Measurements from ENCODE around the gene TMC4. TPM values are rescaled to one million over a fixed set of nuclear protein-coding genes. Genes with fewer than 3 reads are reported as not detected.

The TMC4 gene
- total and polyA plus RNA-seq, 4 donors, result 0.23 to 2.4 (median 1.4) TPM

- TF ChIP-seq HNF4G (IDR thresholded peaks at IDR 0.05), result no peak
- TF ChIP-seq SP1 (IDR thresholded peaks at IDR 0.05), result no peak
- TF ChIP-seq FOXA1 (IDR thresholded peaks at IDR 0.05), result no peak
- TF ChIP-seq JUND (IDR thresholded peaks at IDR 0.05), result no peak
- no peak for TF ChIP-seq MAX (IDR thresholded peaks at IDR 0.05)
- no peak for TF ChIP-seq EGR1 (IDR thresholded peaks at IDR 0.05; ENCODE audit: low read depth in 2 of 2)
- TF ChIP-seq NR2F2 (IDR thresholded peaks at IDR 0.05), result no peak
- TF ChIP-seq RXRA (IDR thresholded peaks at IDR 0.05), result no peak
- TF ChIP-seq REST (IDR thresholded peaks at IDR 0.05), result no peak
- TF ChIP-seq, protein P1, sequence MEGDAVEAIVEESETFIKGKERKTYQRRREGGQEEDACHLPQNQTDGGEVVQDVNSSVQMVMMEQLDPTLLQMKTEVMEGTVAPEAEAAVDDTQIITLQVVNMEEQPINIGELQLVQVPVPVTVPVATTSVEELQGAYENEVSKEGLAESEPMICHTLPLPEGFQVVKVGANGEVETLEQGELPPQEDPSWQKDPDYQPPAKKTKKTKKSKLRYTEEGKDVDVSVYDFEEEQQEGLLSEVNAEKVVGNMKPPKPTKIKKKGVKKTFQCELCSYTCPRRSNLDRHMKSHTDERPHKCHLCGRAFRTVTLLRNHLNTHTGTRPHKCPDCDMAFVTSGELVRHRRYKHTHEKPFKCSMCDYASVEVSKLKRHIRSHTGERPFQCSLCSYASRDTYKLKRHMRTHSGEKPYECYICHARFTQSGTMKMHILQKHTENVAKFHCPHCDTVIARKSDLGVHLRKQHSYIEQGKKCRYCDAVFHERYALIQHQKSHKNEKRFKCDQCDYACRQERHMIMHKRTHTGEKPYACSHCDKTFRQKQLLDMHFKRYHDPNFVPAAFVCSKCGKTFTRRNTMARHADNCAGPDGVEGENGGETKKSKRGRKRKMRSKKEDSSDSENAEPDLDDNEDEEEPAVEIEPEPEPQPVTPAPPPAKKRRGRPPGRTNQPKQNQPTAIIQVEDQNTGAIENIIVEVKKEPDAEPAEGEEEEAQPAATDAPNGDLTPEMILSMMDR (IDR thresholded peaks at IDR 0.05; ENCODE audit: low read depth, low read length, missing input control), result no peak
- no peak for DNase-seq (ENCODE audit: low spot score)
- peak overlapping the region; percentile 33 to 49 for H3K27ac ChIP-seq (ENCODE audit: low read depth in 1 of 2, low read length in 2 of 2)
- 4% methylated on average over 30 of the region's 30 CpGs for WGBS
- peak overlapping the region; percentile 41 to 69 (median 68) for H3K4me3 ChIP-seq (ENCODE audit: low read depth in 1 of 3, low read length in 3 of 3)
- H3K9ac ChIP-seq (ENCODE audit: low read depth in 1 of 2, low read length in 2 of 2), result peak overlapping the region in 1 of 2 donors; percentile 33
- H3K36me3 ChIP-seq (ENCODE audit: control insufficient read depth in 4 of 4, insufficient read depth in 3 of 4, low read depth in 1 of 4, low read length in 3 of 4), result peaks cover 0 to 8% (median 4%) of the 10 kb centered on the region in 4 donors
- H3K9me3 ChIP-seq (ENCODE audit: control insufficient read depth in 4 of 4, low read length in 3 of 4), result no peaks in the 10 kb centered on the region
- H3K27me3 ChIP-seq (ENCODE audit: control insufficient read depth in 4 of 4, insufficient read depth in 4 of 4, low read length in 3 of 4), result no peaks in the 10 kb centered on the region
- peaks cover 3 to 35% (median 31%) of the 10 kb centered on the region in 4 donors for H3K4me1 ChIP-seq (ENCODE audit: control insufficient read depth in 4 of 4, insufficient read depth in 4 of 4, low read length in 3 of 4)
Measured at GRCh38 chr19:54136086-54136863, 36.7 kb downstream of the TMC4 start.

GRCh38 chr19:54133957-54134590, 38.9 kb downstream of the TMC4 start:
- Histone ChIP-seq H3K4me1 (ENCODE audit: control insufficient read depth in 4 of 4, insufficient read depth in 4 of 4, low read length in 3 of 4) (peaks cover 1 to 22% (median 17%) of the 10 kb centered on the region in 4 donors), H3K27me3 (ENCODE audit: control insufficient read depth in 4 of 4, insufficient read depth in 4 of 4, low read length in 3 of 4) (no peaks in the 10 kb centered on the region), H3K36me3 (ENCODE audit: control insufficient read depth in 4 of 4, insufficient read depth in 3 of 4, low read depth in 1 of 4, low read length in 3 of 4) (peaks cover 4 to 24% (median 8%) of the 10 kb centered on the region in 4 donors), H3K9me3 (ENCODE audit: control insufficient read depth in 4 of 4, low read length in 3 of 4) (no peaks in the 10 kb centered on the region), H3K9ac (ENCODE audit: low read depth in 1 of 2, low read length in 2 of 2) (no peak overlapping the region), H3K4me3 (ENCODE audit: low read depth in 1 of 3, low read length in 3 of 3) (no peak overlapping the region), H3K27ac (ENCODE audit: low read depth in 1 of 2, low read length in 2 of 2) (no peak overlapping the region)
- WGBS, result 79% methylated on average over 2 of the region's 2 CpGs
- no peak for DNase-seq (ENCODE audit: low spot score)
- TF ChIP-seq YY1 (IDR thresholded peaks at IDR 0.05) (no peak), RXRA (IDR thresholded peaks at IDR 0.05) (no peak), MAX (IDR thresholded peaks at IDR 0.05) (no peak), HNF4G (IDR thresholded peaks at IDR 0.05) (no peak), TAF1 (conservative IDR thresholded peaks at IDR 0.05) (no peak), GABPA (IDR thresholded peaks at IDR 0.05 in 1 of 2, conservative IDR thresholded peaks at IDR 0.05 in 1 of 2) (no peak), REST (IDR thresholded peaks at IDR 0.05) (no peak), ZBTB33 (IDR thresholded peaks at IDR 0.05) (no peak), SP1 (IDR thresholded peaks at IDR 0.05) (no peak), EGR1 (IDR thresholded peaks at IDR 0.05; ENCODE audit: low read depth in 2 of 2) (no peak), JUND (IDR thresholded peaks at IDR 0.05) (no peak), NR2F2 (IDR thresholded peaks at IDR 0.05) (no peak), HNF4A (conservative IDR thresholded peaks at IDR 0.05) (no peak), FOXA1 (IDR thresholded peaks at IDR 0.05) (no peak)
- TF ChIP-seq, protein P2, sequence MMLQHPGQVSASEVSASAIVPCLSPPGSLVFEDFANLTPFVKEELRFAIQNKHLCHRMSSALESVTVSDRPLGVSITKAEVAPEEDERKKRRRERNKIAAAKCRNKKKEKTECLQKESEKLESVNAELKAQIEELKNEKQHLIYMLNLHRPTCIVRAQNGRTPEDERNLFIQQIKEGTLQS (IDR thresholded peaks at IDR 0.05), result no peak
